GM15510 (cell line): Measurements from ENCODE around the gene KRT9.

Source experiments
- POLR2A ChIP-seq: IDR thresholded peaks from 3 replicates; pipeline ENCODE4 v1.6.1; 2011; ENCODE audit warnings: borderline replicate concordance; ENCODE audit not compliant: insufficient read length; ENCODE audit errors: extremely low read depth

Gene KRT9

GRCh38 chr17:41581366-41582060, 9.7 kb upstream of the KRT9 start:
- no peak for TF ChIP-seq POLR2A

DNA sequence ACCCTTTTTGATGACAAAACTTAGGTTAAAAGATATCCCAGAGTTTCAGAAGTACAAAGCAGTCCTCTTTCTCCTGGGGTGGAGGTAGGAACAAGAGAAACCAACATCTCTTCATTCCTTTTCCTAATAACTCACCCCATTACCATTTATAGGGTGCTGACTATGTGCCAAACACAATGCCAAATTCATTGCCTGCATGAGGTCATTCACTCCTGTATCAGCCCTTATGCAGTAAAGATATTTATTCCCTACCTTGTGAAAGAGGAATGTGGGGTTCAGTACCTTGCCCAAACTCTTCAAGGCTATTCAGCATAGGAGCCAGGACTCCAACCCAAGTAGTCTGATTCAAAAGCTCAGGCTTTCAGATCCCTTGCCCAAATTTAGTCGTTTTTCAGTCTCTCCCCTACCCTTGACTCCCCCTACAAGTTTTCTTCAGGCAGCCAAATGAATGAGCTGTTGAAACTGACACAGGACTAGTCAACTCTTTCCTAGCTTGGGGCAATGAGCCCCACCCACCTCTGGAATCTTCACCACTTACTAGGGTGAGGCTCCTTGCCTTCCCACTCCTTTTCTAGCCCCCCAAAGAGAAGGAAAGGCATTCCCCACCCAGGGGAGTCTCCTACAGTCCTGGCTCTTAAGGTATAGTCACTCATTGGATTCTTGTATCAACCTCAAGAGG, 9.0 kb upstream of the KRT9 start:
- no peak for TF ChIP-seq POLR2A

DNA sequence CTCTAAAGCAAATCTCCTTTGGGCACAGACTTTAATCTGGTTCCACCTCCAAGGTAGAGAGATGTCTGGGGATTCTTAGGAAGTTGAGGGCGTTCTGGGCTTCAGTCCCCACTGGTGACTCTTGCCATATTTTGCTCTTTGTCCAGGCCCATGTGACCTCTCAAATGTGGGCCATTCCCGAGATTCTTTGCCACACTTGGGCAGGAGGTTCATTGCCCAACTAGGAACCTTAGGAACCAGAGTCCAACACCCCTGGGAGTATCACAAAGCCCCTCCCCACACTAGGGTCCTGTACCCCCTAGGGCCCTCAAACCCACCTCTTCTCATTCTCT, 8.4 kb upstream of the KRT9 start:
- TF ChIP-seq POLR2A, result no peak

DNA sequence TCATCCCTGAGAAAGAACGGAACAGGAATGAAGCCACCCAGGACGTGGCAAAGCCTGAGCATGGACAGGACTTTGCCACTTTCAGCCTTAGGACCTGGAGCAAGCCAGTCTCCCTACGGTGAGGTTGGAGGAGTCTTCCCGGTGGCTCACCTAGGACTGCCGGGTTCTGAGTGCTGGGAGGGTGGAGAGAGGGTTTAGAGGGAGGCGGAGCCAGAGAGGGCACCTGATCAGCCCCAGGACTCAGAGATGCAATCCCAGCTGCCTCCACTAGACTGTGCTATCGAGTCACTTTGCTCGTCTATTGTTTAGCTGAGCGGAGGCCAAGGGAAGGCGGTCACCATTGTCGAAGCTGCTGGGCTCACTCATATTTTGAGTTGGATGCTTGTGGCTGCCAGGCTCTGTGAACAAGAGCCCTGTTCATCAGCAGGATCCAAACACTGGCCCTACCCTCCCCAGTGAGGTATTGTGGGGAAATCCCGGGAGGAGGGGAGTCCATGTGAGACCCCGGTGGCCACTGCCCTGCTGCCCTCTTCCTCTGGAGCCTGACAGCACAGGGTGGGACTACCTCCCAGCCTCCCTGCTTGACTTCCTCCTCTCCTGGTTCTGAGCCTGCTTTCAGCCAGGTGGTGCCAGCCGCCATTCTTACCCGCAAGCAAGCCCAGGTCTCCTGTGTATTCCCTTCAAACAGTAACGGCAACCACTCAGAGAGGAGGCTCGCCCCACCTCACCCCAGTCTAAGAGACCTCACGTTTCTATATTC, 7.8 kb upstream of the KRT9 start:
- no peak for TF ChIP-seq POLR2A

DNA sequence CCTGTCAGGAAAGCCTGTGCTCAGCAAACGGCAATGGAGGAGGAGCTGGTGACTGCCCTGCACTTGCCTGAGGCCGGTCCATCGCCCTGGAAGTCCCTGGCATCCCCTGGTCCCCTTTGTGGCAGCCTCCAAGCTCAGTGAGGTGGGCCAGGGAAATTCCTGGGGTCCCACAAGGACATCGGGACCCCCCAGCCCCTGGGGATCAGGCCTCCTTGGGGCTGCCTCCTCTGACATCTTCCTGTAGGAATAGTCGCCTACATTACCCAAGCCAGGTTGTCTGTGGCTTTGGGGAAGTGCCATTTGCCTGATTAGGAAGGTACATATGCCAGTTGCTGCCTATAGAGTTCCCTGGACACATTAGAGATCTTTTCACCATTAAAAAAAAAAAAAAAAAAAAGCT, 7.1 kb upstream of the KRT9 start:
- no peak for TF ChIP-seq POLR2A

GRCh38 chr17:41578538-41578937, 6.7 kb upstream of the KRT9 start:
- no peak for TF ChIP-seq POLR2A

- TF ChIP-seq POLR2A, result no peak
These were observed 3.5 kb upstream of the KRT9 start for GRCh38 chr17:41575336-41575735.

- no peak for TF ChIP-seq POLR2A
These were observed 4.5 kb downstream of the KRT9 start for GRCh38 chr17:41567317-41567716.

DNA sequence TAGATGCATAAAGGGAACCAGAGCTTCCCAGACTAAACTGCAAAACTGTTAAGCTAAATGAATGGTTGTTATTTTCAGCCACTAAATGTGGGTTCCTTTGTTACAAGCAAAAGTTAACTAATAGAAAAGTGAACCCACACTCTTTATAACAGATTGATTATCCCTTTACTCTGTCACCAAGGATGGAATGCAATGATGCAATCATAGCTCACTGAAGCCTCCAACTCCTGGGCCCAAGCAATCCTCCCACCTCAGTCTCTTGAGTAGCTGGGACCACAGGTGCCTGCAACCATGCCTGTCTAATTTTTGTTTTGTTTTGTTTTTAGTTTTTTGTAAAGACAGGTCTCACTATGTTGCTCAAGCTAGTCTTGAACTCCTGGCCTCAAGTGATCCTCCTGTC, 6.5 kb downstream of the KRT9 start:
- TF ChIP-seq POLR2A, result no peak

DNA sequence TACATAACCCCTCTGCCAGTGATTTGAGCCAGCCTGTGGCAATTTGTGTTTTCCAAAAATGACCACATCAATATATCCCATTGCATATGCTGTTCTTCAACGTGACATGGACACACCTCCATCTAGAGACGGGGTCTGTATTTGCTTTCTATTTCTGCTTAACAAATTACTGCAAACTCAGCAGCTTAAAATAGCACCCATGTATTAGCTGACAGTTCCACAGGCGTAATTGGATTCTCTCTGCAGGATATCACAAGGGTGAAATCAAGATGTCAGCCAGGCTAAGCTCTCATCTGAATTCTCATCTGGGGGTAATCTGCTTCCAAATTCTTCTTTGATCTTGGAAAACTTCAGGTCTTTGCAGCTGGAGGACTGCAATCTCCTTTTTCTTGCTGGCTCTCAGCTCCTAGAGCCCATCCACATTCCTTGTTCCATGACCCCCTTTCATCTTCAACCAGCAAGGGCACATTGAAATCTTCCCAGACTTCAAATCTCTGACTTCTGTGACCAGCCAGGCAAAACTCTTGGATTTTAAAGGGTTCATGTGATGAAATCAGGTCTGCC, 8.2 kb downstream of the KRT9 start:
- no peak for TF ChIP-seq POLR2A

- no peak for TF ChIP-seq POLR2A
These were observed 10.3 kb downstream of the KRT9 start for GRCh38 chr17:41561554-41561953.

DNA sequence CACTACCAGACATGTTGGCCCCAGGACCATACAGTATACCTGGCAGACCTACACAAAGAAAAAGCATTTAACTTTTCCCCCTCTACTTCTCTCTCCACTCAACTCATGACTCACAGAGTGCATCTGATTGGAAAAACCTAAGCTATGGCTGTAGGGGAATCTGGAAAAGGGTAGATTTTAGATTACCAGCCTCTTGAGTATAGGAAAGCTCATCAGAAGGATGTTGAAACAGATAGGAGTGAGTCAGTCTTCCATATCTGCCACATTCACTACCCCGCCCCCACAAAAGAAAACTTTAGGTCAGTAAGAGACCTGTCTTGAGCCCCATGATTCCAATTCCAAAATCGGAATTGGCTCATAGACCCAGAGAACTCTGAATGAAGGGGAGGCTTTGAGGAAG, 12.3 kb downstream of the KRT9 start:
- TF ChIP-seq POLR2A, result no peak

- no peak for TF ChIP-seq POLR2A
These were observed 14.9 kb downstream of the KRT9 start for GRCh38 chr17:41556931-41557330.

- TF ChIP-seq POLR2A, result no peak
These were observed 15.6 kb downstream of the KRT9 start for GRCh38 chr17:41556306-41556705.

- TF ChIP-seq POLR2A, result no peak
These were observed 16.6 kb downstream of the KRT9 start for GRCh38 chr17:41555105-41555887.
